Measurements from ENCODE around the gene TPST2.

Gene TPST2

GRCh38 chr22:26527574-26528465 is 62.1 kb downstream of the TPST2 start:
- no peak for DNase-seq

- DNase-seq, result no peak
Measured at GRCh38 chr22:26527167-26527566, 62.8 kb downstream of the TPST2 start.

GRCh38 chr22:26525946-26526564 is 63.9 kb downstream of the TPST2 start:
- DNase-seq, result no peak

GRCh38 chr22:26524870-26525269 is 65.1 kb downstream of the TPST2 start:
- DNase-seq, result no peak

- DNase-seq, result no peak
Measured at GRCh38 chr22:26522592-26522991, 67.3 kb downstream of the TPST2 start.

- DNase-seq, result no peak
Measured at GRCh38 chr22:26522012-26522411, 67.9 kb downstream of the TPST2 start.

GRCh38 chr22:26517429-26517828 is 72.5 kb downstream of the TPST2 start:
- no peak for DNase-seq

- no peak for DNase-seq
Measured at GRCh38 chr22:26516503-26516902, 73.4 kb downstream of the TPST2 start.

- DNase-seq, result no peak
Measured at GRCh38 chr22:26515931-26516330, 74.0 kb downstream of the TPST2 start.

- DNase-seq, result no peak
Measured at GRCh38 chr22:26514419-26515161, 75.3 kb downstream of the TPST2 start.

GRCh38 chr22:26513838-26514237 is 76.1 kb downstream of the TPST2 start:
- DNase-seq, result no peak

- peak; percentile 75 for DNase-seq
Measured at GRCh38 chr22:26512149-26512793, 77.7 kb downstream of the TPST2 start, which contains the start of gene TFIP11. Gene TFIP11 (minus strand): TSS chr22:26512473. CDS start chr22:26510272, 2,201 bp downstream.

GRCh38 chr22:26508148-26508547 is 81.8 kb downstream of the TPST2 start:
- no peak for DNase-seq

- DNase-seq, result no peak
Measured at GRCh38 chr22:26503758-26504157, 86.2 kb downstream of the TPST2 start.

- peak; percentile 20 for DNase-seq
Measured at GRCh38 chr22:26502688-26503561, 87.0 kb downstream of the TPST2 start.

GRCh38 chr22:26501996-26502395 is 87.9 kb downstream of the TPST2 start:
- DNase-seq, result no peak

- DNase-seq, result no peak
Measured at GRCh38 chr22:26499188-26499703, 90.7 kb downstream of the TPST2 start.

- no peak for DNase-seq
Measured at GRCh38 chr22:26496456-26496855, 93.5 kb downstream of the TPST2 start.

GRCh38 chr22:26494506-26494905 is 95.4 kb downstream of the TPST2 start:
- DNase-seq, result no peak

- DNase-seq, result no peak
Measured at GRCh38 chr22:26492220-26492619, 97.7 kb downstream of the TPST2 start.

- no peak for DNase-seq
Measured at GRCh38 chr22:26489447-26490036, 100.4 kb downstream of the TPST2 start.

All from NCI-H1105 (cell line).